ENCODE data around the gene BIN1.

Gene BIN1

DNA sequence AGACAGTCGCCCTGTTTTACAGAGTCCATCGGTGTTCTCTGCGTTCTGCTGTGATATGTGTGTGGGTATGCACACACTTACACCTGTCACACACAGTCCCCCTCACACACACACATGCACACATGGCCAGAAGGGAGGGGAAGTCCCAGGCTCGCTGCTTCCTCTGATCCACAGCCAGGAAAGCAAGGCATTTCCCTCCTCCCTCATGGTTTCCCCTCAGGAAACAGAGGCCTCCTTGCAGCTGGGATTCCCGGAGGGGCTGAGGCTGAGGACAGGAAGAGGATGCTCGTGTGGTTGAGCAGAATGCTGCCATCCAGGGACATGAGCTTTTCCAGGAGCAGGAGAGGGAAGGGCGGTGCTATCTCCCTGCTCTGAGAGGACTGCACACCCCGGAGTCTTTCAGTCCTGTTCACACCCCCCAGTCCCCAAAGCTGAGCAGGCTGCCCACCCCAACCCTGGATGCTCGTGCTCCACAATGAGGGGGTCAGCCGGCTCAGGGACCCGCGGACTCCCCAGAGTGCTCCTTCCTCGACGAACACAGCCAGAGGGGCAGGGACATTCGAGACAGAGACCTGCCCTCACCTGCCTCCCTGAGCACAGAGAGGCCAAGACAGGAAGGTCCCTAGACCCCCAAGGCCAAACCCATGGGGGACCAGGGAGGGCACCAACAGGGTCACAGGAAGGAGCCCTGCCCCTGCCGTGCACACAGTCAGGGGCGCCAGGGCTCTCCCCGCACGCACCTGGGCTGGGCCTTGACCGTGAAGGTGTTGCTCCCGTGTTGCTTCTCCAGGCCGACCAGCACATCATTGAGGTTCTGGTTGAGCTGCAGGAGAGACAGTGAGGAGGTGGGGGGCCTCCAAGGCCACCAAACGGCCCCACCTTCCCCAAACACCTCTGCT is 45.3 kb downstream of the BIN1 start:
- TF ChIP-seq, protein P1, sequence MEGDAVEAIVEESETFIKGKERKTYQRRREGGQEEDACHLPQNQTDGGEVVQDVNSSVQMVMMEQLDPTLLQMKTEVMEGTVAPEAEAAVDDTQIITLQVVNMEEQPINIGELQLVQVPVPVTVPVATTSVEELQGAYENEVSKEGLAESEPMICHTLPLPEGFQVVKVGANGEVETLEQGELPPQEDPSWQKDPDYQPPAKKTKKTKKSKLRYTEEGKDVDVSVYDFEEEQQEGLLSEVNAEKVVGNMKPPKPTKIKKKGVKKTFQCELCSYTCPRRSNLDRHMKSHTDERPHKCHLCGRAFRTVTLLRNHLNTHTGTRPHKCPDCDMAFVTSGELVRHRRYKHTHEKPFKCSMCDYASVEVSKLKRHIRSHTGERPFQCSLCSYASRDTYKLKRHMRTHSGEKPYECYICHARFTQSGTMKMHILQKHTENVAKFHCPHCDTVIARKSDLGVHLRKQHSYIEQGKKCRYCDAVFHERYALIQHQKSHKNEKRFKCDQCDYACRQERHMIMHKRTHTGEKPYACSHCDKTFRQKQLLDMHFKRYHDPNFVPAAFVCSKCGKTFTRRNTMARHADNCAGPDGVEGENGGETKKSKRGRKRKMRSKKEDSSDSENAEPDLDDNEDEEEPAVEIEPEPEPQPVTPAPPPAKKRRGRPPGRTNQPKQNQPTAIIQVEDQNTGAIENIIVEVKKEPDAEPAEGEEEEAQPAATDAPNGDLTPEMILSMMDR (IDR thresholded peaks at IDR 0.05; ENCODE audit: borderline replicate concordance, extremely low read depth, low read length, poor library complexity, severe bottlenecking) = no peak
- no peak for TF ChIP-seq EZH2 (IDR thresholded peaks at IDR 0.05; ENCODE audit: borderline replicate concordance, low read depth, low read length, severe bottlenecking)
- Histone ChIP-seq H3K4me3 (ENCODE audit: low read depth in 1 of 2, low read length in 2 of 2) (no peak overlapping the region), H3K27ac (ENCODE audit: low read length) (no peak overlapping the region), H3K36me3 (ENCODE audit: insufficient read depth, low read length) (no peaks in the 10 kb centered on the region), H3K9ac (ENCODE audit: low read depth, low read length) (no peak overlapping the region), H2AFZ (ENCODE audit: low read depth, low read length) (no peak overlapping the region), H3K79me2 (ENCODE audit: insufficient read depth, low read length) (no peaks in the 10 kb centered on the region), H3K27me3 (ENCODE audit: insufficient read depth, low read length, poor library complexity) (no peaks in the 10 kb centered on the region), H4K20me1 (ENCODE audit: insufficient read depth, low read length) (no peaks in the 10 kb centered on the region), H3K9me3 (ENCODE audit: insufficient read depth, low read length, severe bottlenecking) (no peaks in the 10 kb centered on the region), H3K4me1 (ENCODE audit: insufficient read depth, low read length) (no peaks in the 10 kb centered on the region), H3K4me2 (ENCODE audit: insufficient read depth, low read length) (no peak overlapping the region)
- no peak for ATAC-seq (ENCODE audit: insufficient read depth, low read depth)
- no peak for DNase-seq

DNA sequence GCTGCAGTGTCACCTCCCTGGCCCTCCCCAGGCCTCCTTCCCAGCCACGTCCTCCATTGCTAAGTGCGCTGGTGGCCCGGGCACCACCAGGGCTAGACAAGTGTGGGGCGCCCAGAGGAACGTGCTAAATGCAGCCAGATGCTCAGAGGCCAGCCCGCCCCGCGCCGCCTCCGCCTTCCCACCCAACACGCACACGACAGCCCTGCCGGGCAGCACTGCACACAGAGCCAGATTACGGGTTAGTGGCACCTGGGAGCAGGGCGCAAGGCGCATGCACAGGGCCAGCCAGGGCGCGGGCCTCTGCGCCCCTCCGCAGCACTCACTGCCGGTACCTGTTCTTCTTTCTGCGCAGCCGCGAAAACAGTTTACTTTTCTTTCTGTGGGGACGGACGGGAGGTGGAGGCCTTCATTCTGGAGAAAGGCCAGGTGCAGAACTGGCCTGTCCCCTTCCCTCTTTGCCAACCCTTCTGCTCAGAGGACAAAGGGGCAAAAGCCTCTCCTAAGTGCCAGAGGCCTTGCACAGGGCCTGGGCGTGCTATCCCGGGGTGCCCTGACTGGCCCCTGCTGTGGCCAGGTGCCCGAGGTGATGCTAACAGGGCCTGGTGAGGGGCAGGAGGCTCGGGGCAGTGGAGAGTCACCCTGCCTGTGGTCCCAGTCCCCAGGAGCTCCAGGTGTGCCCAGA is 46.5 kb downstream of the BIN1 start:
- Histone ChIP-seq H3K4me1 (ENCODE audit: insufficient read depth, low read length) (no peaks in the 10 kb centered on the region), H3K4me3 (ENCODE audit: low read depth in 1 of 2, low read length in 2 of 2) (no peak overlapping the region), H3K9ac (ENCODE audit: low read depth, low read length) (no peak overlapping the region), H3K9me3 (ENCODE audit: insufficient read depth, low read length, severe bottlenecking) (no peaks in the 10 kb centered on the region), H4K20me1 (ENCODE audit: insufficient read depth, low read length) (no peaks in the 10 kb centered on the region), H3K4me2 (ENCODE audit: insufficient read depth, low read length) (no peak overlapping the region), H3K27me3 (ENCODE audit: insufficient read depth, low read length, poor library complexity) (no peaks in the 10 kb centered on the region), H3K36me3 (ENCODE audit: insufficient read depth, low read length) (no peaks in the 10 kb centered on the region), H3K27ac (ENCODE audit: low read length) (no peak overlapping the region), H2AFZ (ENCODE audit: low read depth, low read length) (no peak overlapping the region), H3K79me2 (ENCODE audit: insufficient read depth, low read length) (no peaks in the 10 kb centered on the region)
- ATAC-seq (ENCODE audit: insufficient read depth, low read depth) = no peak
- no peak for DNase-seq
- TF ChIP-seq EZH2 (IDR thresholded peaks at IDR 0.05; ENCODE audit: borderline replicate concordance, low read depth, low read length, severe bottlenecking) = no peak

DNA sequence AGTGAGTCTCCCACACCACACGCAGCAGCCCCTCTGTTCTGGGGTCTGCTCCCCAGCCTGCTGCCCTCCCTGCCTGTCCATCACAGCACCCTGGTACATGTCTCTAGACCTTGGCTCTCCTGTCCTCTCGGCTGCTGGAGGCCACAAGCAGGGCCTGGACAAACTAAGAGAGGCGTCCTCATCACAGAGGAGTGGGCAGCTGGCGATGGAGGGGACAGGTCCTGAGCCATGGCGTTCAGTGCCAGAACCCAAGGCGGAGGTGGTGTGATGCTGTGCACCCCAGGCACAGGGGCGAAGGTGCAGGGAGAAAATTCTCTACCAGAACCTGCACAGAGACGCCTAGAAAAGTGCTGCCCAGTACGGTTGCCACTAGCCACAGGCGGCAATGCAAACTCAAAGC is 47.4 kb downstream of the BIN1 start:
- Histone ChIP-seq H3K9me3 (ENCODE audit: insufficient read depth, low read length, severe bottlenecking) (no peaks in the 10 kb centered on the region), H2AFZ (ENCODE audit: low read depth, low read length) (no peak overlapping the region), H3K9ac (ENCODE audit: low read depth, low read length) (no peak overlapping the region), H3K27ac (ENCODE audit: low read length) (no peak overlapping the region), H4K20me1 (ENCODE audit: insufficient read depth, low read length) (no peaks in the 10 kb centered on the region), H3K4me3 (ENCODE audit: low read depth in 1 of 2, low read length in 2 of 2) (no peak overlapping the region), H3K27me3 (ENCODE audit: insufficient read depth, low read length, poor library complexity) (no peaks in the 10 kb centered on the region), H3K4me1 (ENCODE audit: insufficient read depth, low read length) (no peaks in the 10 kb centered on the region), H3K79me2 (ENCODE audit: insufficient read depth, low read length) (no peaks in the 10 kb centered on the region), H3K36me3 (ENCODE audit: insufficient read depth, low read length) (no peaks in the 10 kb centered on the region), H3K4me2 (ENCODE audit: insufficient read depth, low read length) (no peak overlapping the region)
- DNase-seq = no peak
- no peak for ATAC-seq (ENCODE audit: insufficient read depth, low read depth)
- no peak for TF ChIP-seq EZH2 (IDR thresholded peaks at IDR 0.05; ENCODE audit: borderline replicate concordance, low read depth, low read length, severe bottlenecking)

DNA sequence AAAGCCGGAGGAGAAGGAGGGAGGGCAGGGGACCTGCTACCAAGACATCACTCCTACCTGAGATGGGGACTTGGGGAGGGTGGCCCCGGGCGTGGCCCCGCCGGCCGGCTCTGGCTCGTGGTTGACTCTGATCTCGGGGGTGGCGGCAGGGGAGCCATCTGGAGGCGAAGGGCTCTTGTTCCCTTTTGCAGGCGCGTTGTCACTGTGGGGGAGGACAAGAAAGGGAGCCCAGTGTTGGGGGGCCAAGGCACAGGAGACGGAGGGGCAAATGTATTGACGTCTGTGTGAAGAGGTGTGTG is 48.1 kb downstream of the BIN1 start:
- H3K9ac ChIP-seq (ENCODE audit: low read depth, low read length) = no peak overlapping the region

More for the DNA sequence above, 48.1 kb downstream of the BIN1 start:
- Histone ChIP-seq H3K4me3 (ENCODE audit: low read depth in 1 of 2, low read length in 2 of 2) (no peak overlapping the region), H3K27me3 (ENCODE audit: insufficient read depth, low read length, poor library complexity) (no peaks in the 10 kb centered on the region), H3K27ac (ENCODE audit: low read length) (no peak overlapping the region), H2AFZ (ENCODE audit: low read depth, low read length) (no peak overlapping the region), H3K4me1 (ENCODE audit: insufficient read depth, low read length) (no peaks in the 10 kb centered on the region), H4K20me1 (ENCODE audit: insufficient read depth, low read length) (no peaks in the 10 kb centered on the region), H3K9me3 (ENCODE audit: insufficient read depth, low read length, severe bottlenecking) (no peaks in the 10 kb centered on the region), H3K79me2 (ENCODE audit: insufficient read depth, low read length) (no peaks in the 10 kb centered on the region), H3K4me2 (ENCODE audit: insufficient read depth, low read length) (no peak overlapping the region), H3K36me3 (ENCODE audit: insufficient read depth, low read length) (no peaks in the 10 kb centered on the region)
- DNase-seq = no peak
- no peak for ATAC-seq (ENCODE audit: insufficient read depth, low read depth)
- TF ChIP-seq, protein P1 (IDR thresholded peaks at IDR 0.05; ENCODE audit: borderline replicate concordance, extremely low read depth, low read length, poor library complexity, severe bottlenecking) = no peak
- TF ChIP-seq EZH2 (IDR thresholded peaks at IDR 0.05; ENCODE audit: borderline replicate concordance, low read depth, low read length, severe bottlenecking) = no peak

Measured in DND-41 (cell line).